GM04504 (cell line): ENCODE results near the gene ZNF175.
"Not testable (repeated sequence)": the region's sequence is repeated elsewhere in the genome, so short reads cannot be mapped to it uniquely, and the experiment has no call there.

Experiments used
- DNase-seq: peaks from one replicate; pipeline ENCODE4 v3.0.0-alpha.2; 2012; ENCODE audit warnings: low read depth

Gene ZNF175

GRCh38 chr19:51592521-51592920, 21.4 kb downstream of the ZNF175 start:
- no peak for DNase-seq

GRCh38 chr19:51593138-51593890, 22.2 kb downstream of the ZNF175 start:
- no peak for DNase-seq

GRCh38 chr19:51593969-51594773, 23.1 kb downstream of the ZNF175 start:
- peak; percentile 92 for DNase-seq

GRCh38 chr19:51594774-51595109, 23.7 kb downstream of the ZNF175 start:
- DNase-seq: no peak

- DNase-seq: no peak
Observed at GRCh38 chr19:51595190-51596175, 24.4 kb downstream of the ZNF175 start.

- DNase-seq: no peak
Observed at GRCh38 chr19:51598159-51598915, 27.3 kb downstream of the ZNF175 start.

- DNase-seq: no peak
Observed at GRCh38 chr19:51599084-51599483, 28.0 kb downstream of the ZNF175 start.

- DNase-seq: no peak
Observed at GRCh38 chr19:51600940-51601580, 30.0 kb downstream of the ZNF175 start.

- DNase-seq: no peak
Observed at GRCh38 chr19:51602189-51602854, 31.2 kb downstream of the ZNF175 start.

- DNase-seq: no peak
Observed at GRCh38 chr19:51607077-51607476, 36.0 kb downstream of the ZNF175 start.

GRCh38 chr19:51607920-51608562, 37.0 kb downstream of the ZNF175 start:
- DNase-seq: peak; percentile 39

GRCh38 chr19:51610576-51610975, 39.5 kb downstream of the ZNF175 start:
- DNase-seq: no peak

GRCh38 chr19:51614789-51615188, 43.7 kb downstream of the ZNF175 start:
- no peak for DNase-seq

- no peak for DNase-seq
Observed at GRCh38 chr19:51615991-51616390, 44.9 kb downstream of the ZNF175 start.

- no peak for DNase-seq
Observed at GRCh38 chr19:51621178-51621577, 50.1 kb downstream of the ZNF175 start.

GRCh38 chr19:51626675-51627074, 55.6 kb downstream of the ZNF175 start:
- no peak for DNase-seq

- DNase-seq: no peak
Observed at GRCh38 chr19:51627491-51628138, 56.5 kb downstream of the ZNF175 start.

- no peak for DNase-seq
Observed at GRCh38 chr19:51628153-51628939, 57.3 kb downstream of the ZNF175 start.

GRCh38 chr19:51630315-51630714, 59.2 kb downstream of the ZNF175 start, which contains the start of gene SIGLEC5:
TSS of gene SIGLEC5 (minus strand) at chr19:51630401. CDS start at chr19:51630335, 66 bp downstream.
- DNase-seq: not testable (repeated sequence)
